Upper lobe of right lung (tissue), 1 donor: ENCODE measurements around the gene AGFG1. TPM values are rescaled to one million over a fixed set of nuclear protein-coding genes. Genes with fewer than 3 reads are reported as not detected.
"Not testable (repeated sequence)": the region's sequence is repeated elsewhere in the genome, so short reads cannot be mapped to it uniquely, and the experiment has no call there.

Source experiments
- ATAC-seq: fragments of 200-7000 bp; cut with Tn5 transposase; one replicate; pipeline ENCODE4 v1.9.1; 2020; ENCODE audit warnings: mild to moderate bottlenecking, moderate library complexity
- DNase-seq: peaks from one replicate; pipeline ENCODE4 v3.0.0-alpha.2; 2020
- H3K27ac ChIP-seq: fragments of 200-600 bp; one replicate; pipeline ENCODE4 v1.8.0; 2022
- H3K27me3 ChIP-seq: fragments of 200-600 bp; one replicate; pipeline ENCODE4 v1.8.0; 2022; ENCODE audit warnings: mild to moderate bottlenecking
- H3K36me3 ChIP-seq: fragments of 200-600 bp; one replicate; pipeline ENCODE4 v1.8.0; 2022
- H3K4me1 ChIP-seq: fragments of 200-600 bp; one replicate; pipeline ENCODE4 v1.8.0; 2022
- H3K4me3 ChIP-seq: fragments of 200-600 bp; one replicate; pipeline ENCODE4 v1.8.0; 2022; ENCODE audit warnings: mild to moderate bottlenecking
- H3K9me3 ChIP-seq: fragments of 200-600 bp; one replicate; pipeline ENCODE4 v1.8.0; 2022
- intact Hi-C: fragments of 100-400 bp; cut with DNase I; formaldehyde crosslinking; loops from one replicate; pipeline ENCODE4 v1.11.0; 2022
- total RNA-seq: library from RNA; stranded (reverse); fragmentation: NEBNext Ultra II Directional; extraction: Animal tissue kit (Norgen Biotek cat#: 25700); gene quantifications from one replicate; pipeline ENCODE4 v1.2.1, GENCODE V29; 2021
- TF ChIP-seq, protein P1 (sequence below): fragments of 200-600 bp; IDR thresholded peaks from one replicate; pipeline ENCODE4 v1.8.0; 2022; ENCODE audit warnings: antibody characterized with exemption
- donor health status: DM: no; HTN: yes; CAD: no; lungs with severe emphysema.

AGFG1 gene
- total RNA-seq, 1 donor from 2014 or later: 92.9 TPM

DNA sequence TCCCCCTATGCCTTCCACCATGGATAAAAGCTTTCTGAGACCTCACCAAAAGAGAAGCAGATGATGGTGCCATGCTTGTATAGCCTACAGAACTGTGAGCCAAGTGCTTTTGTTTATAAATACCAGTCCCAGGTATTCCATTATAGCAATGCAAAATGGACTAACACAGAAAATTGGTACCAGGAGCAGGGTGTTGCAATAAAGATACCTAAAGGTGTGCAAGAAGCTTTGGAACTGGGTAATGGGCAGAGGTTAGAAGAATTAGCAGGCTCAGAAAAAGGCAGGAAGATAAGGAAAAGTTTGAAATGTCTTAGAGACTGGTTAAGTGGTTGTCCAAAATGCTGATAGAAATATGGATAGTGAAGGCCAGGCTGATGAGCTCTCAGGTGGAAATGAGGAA, 110.4 kb downstream of the AGFG1 start:
- ATAC-seq: no peak
- intact Hi-C loops: no loop called here
- H3K36me3 ChIP-seq: no peaks in the 10 kb centered on the region
- TF ChIP-seq, protein P1, sequence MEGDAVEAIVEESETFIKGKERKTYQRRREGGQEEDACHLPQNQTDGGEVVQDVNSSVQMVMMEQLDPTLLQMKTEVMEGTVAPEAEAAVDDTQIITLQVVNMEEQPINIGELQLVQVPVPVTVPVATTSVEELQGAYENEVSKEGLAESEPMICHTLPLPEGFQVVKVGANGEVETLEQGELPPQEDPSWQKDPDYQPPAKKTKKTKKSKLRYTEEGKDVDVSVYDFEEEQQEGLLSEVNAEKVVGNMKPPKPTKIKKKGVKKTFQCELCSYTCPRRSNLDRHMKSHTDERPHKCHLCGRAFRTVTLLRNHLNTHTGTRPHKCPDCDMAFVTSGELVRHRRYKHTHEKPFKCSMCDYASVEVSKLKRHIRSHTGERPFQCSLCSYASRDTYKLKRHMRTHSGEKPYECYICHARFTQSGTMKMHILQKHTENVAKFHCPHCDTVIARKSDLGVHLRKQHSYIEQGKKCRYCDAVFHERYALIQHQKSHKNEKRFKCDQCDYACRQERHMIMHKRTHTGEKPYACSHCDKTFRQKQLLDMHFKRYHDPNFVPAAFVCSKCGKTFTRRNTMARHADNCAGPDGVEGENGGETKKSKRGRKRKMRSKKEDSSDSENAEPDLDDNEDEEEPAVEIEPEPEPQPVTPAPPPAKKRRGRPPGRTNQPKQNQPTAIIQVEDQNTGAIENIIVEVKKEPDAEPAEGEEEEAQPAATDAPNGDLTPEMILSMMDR: no peak
- DNase-seq: no peak
- H3K27ac ChIP-seq: no peak overlapping the region
- no peaks in the 10 kb centered on the region for H3K9me3 ChIP-seq
- no peaks in the 10 kb centered on the region for H3K27me3 ChIP-seq
- no peaks in the 10 kb centered on the region for H3K4me1 ChIP-seq
- no peak overlapping the region for H3K4me3 ChIP-seq

DNA sequence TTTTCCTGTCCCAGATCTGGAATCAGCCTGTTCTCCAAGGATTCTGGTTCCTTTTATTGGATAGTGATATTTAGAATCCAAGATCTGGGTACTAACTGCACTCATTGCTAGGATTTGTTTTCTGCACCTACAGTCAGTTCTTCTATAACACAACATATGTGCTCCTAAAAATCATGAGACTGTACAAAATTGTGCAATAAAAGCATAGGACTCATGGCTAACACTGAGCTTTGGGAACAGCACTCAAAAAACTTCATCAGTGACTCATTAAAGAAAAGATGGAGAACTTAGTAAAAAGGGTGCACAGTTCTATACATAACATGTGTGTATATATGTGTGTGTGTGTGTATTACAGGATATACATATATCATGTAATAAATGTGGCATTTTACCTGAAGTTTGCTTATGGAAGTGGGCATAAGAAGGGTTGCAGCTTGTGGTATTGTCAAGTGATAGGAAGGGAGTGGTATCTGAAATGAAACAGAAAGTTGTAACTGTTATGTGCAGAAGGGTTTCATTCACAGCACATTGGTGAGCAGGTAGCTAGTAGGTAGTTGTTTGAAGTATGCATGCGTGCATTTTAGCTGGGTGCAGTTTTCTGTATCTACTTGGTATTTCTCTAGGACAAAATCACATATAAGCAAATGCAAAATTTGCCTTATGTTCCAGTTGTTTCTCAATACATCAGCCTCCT, 120.9 kb downstream of the AGFG1 start:
- no peak overlapping the region for H3K4me3 ChIP-seq
- no peaks in the 10 kb centered on the region for H3K27me3 ChIP-seq
- intact Hi-C loops: no loop called here
- no peaks in the 10 kb centered on the region for H3K4me1 ChIP-seq
- no peak for ATAC-seq
- no peaks in the 10 kb centered on the region for H3K9me3 ChIP-seq
- TF ChIP-seq, protein P1: no peak
- H3K27ac ChIP-seq: no peak overlapping the region
- no peaks in the 10 kb centered on the region for H3K36me3 ChIP-seq
- DNase-seq: no peak

DNA sequence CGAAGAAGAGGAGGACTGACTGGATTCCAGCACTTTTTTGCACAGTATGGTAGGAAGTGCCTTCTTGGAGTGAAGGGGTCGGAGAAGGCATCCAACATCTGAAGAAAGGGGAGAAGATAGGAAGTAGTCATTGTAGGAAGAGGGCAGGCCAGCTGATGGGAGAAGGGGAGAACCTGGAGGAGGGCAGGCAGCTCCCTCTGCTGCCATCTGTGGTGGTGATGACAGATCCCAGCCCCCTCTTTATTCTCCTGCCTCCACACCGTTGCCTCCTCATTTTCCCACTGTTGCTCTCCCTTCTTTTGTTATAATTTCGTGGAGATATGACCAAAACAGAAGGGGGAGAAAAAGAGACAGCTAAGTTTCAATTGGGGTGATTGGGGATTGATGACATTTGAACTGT, 123.8 kb downstream of the AGFG1 start:
- H3K27me3 ChIP-seq: no peaks in the 10 kb centered on the region
- ATAC-seq (no peak), DNase-seq (no peak)
- H3K36me3 ChIP-seq: no peaks in the 10 kb centered on the region
- H3K4me3 ChIP-seq: no peak overlapping the region
- H3K4me1 ChIP-seq: no peaks in the 10 kb centered on the region
- TF ChIP-seq, protein P1: no peak
- no peaks in the 10 kb centered on the region for H3K9me3 ChIP-seq
- H3K27ac ChIP-seq: no peak overlapping the region
- intact Hi-C loops: no loop called here

DNA sequence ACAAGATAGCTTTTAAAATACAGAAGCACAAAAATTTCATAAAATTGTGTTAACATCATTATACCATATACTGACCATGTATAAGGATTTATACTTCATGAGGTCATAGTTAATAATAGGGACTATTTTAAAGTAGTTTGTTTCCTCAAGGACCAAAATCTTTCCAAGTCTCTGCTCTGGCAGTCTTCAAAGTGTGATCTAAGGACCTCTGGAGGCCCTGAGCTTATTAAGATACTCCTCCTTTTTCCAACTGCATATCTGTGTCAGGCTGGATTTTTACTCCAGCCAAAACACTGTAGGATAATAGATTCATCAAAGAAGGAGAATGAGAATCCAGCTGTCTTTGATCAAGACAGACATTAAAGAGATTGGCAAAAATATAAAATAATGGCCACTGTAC, 125.1 kb downstream of the AGFG1 start:
- Histone ChIP-seq H3K4me3 (no peak overlapping the region), H3K27me3 (no peaks in the 10 kb centered on the region), H3K9me3 (no peaks in the 10 kb centered on the region), H3K27ac (no peak overlapping the region), H3K4me1 (no peaks in the 10 kb centered on the region), H3K36me3 (no peaks in the 10 kb centered on the region)
- TF ChIP-seq, protein P1: no peak
- ATAC-seq (no peak), DNase-seq (no peak)
- intact Hi-C loops: no loop called here

DNA sequence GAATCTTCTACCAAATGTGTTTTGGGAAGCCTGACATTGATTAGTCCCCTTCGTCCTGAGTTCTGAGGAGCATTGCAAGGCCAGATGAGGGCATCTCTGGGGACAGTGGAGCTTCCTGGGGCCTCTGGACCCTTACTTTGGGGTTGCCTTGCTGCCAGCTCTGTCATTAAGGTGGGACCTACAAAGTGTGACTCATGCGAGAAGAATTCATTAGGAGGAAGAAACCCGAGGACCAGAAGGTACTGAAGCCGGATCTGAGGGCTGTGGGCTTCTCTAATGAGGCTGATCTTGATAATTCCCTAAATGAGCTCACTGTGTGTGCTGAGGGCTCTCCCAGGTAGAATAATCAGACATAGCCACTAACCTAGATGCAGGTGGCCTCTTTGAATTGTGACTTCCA, 126.0 kb downstream of the AGFG1 start:
- ATAC-seq: no peak
- no peak for DNase-seq
- H3K9me3 ChIP-seq: no peaks in the 10 kb centered on the region
- H3K27me3 ChIP-seq: no peaks in the 10 kb centered on the region
- intact Hi-C loops: no loop called here
- H3K27ac ChIP-seq: no peak overlapping the region
- H3K4me3 ChIP-seq: no peak overlapping the region
- H3K4me1 ChIP-seq: no peaks in the 10 kb centered on the region
- TF ChIP-seq, protein P1: no peak
- no peaks in the 10 kb centered on the region for H3K36me3 ChIP-seq

DNA sequence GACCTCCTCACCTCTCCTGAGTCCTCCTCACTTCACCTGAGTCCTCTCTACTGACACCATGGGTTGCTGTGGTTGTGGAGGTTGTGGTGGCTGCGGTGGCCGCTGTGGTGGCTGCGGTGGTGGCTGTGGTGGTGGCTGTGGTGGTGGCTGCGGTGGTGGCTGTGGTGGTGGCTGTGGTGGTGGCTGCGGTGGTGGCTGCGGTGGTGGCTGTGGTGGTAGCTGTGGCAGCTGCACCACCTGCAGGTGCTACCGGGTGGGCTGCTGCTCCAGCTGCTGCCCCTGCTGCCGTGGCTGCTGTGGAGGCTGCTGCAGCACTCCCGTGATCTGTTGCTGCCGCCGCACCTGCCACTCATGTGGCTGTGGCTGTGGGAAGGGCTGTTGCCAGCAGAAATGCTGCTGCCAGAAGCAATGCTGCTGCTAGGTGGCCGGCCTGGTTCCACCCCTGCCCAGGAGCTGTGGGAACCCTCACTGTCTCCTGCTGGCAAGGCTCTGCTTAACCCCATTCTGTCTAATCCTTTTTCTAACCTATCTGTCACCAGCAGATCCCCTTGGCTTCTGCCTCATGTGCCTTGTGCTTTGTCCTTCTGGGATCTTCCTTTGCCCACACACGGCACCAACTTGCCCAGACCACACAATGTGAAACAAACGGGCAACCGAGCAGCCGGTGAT, 127.0 kb downstream of the AGFG1 start, which contains the start of gene SCYGR2:
Gene SCYGR2 (plus strand): TSS at position 59 of the 669 bp plus-strand sequence. CDS start 0 bp downstream, at position 59.
- DNase-seq, H3K4me3 ChIP-seq, ATAC-seq, H3K36me3 ChIP-seq, intact Hi-C loops, H3K4me1 ChIP-seq, H3K27me3 ChIP-seq, H3K9me3 ChIP-seq, H3K27ac ChIP-seq: not testable (repeated sequence)
